ENCODE results near the gene DOK7. TPM values are rescaled to one million over a fixed set of nuclear protein-coding genes. Genes with fewer than 3 reads are reported as not detected.
A peak's percentile ranks its signal among the peaks of the same experiment; 100 is the strongest.

The DOK7 gene
- 0.15 TPM for polyA plus RNA-seq (2013, experiment 1 of 2)
- polyA plus RNA-seq (2013, experiment 2 of 2) = 0.32 TPM

- H3K4me3 ChIP-seq (ENCODE audit: low read length) = 0 out of 2 replicates have a peak within 1 kb of the TSS, but pooled peaks have one; percentile 26
Observed at GRCh38 chr4:3462790-3463415, at the start of gene DOK7. TSS of gene DOK7 (plus strand) at chr4:3463306. CDS start at chr4:3463376, 70 bp downstream.

GRCh38 chr4:3413675-3414420 lies 49.3 kb upstream of the DOK7 start:
- Histone ChIP-seq H3K4me1 (ENCODE audit: insufficient read depth, low read length) (no peaks in the 10 kb centered on the region), H3K4me3 (ENCODE audit: low read length) (no peak overlapping the region)
- WGBS = 93% methylated on average over 32 of the region's 32 CpGs

More at GRCh38 chr4:3462790-3463415, at the start of gene DOK7:
- peaks cover 54% of the 10 kb centered on the region for H3K27me3 ChIP-seq (ENCODE audit: insufficient read depth, low read length)
- H3K36me3 ChIP-seq (ENCODE audit: insufficient read depth, low read length) = no peaks in the 10 kb centered on the region
- WGBS = 11% methylated on average over 44 of the region's 44 CpGs
- no peaks in the 10 kb centered on the region for H3K4me1 ChIP-seq (ENCODE audit: insufficient read depth, low read length)
- no peaks in the 10 kb centered on the region for H3K9me3 ChIP-seq (ENCODE audit: insufficient read depth, low read depth, low read length)
- H3K9ac ChIP-seq (ENCODE audit: low read depth, low read length) = no peak within 1 kb of the TSS
- no peak within 1 kb of the TSS for H3K27ac ChIP-seq (ENCODE audit: low read depth, low read length)

GRCh38 chr4:3414421-3415279 lies 48.5 kb upstream of the DOK7 start:
- WGBS = 93% methylated on average over 34 of the region's 37 CpGs
- Histone ChIP-seq H3K4me3 (ENCODE audit: low read length) (no peak overlapping the region), H3K27me3 (ENCODE audit: insufficient read depth, low read length) (no peaks in the 10 kb centered on the region), H3K9me3 (ENCODE audit: insufficient read depth, low read depth, low read length) (no peaks in the 10 kb centered on the region), H3K36me3 (ENCODE audit: insufficient read depth, low read length) (peaks cover 12% of the 10 kb centered on the region; the same call in 1 of the 2 replicates), H3K27ac (ENCODE audit: low read depth, low read length) (0 out of 2 replicates have a peak overlapping the region, but pooled peaks have one; percentile 18), H3K9ac (ENCODE audit: low read depth, low read length) (no peak overlapping the region), H3K4me1 (ENCODE audit: insufficient read depth, low read length) (no peaks in the 10 kb centered on the region)

More at GRCh38 chr4:3413675-3414420, 49.3 kb upstream of the DOK7 start:
- Histone ChIP-seq H3K27ac (ENCODE audit: low read depth, low read length) (0 out of 2 replicates have a peak overlapping the region, but pooled peaks have one; percentile 13), H3K9ac (ENCODE audit: low read depth, low read length) (no peak overlapping the region), H3K27me3 (ENCODE audit: insufficient read depth, low read length) (no peaks in the 10 kb centered on the region), H3K36me3 (ENCODE audit: insufficient read depth, low read length) (peaks cover 12% of the 10 kb centered on the region; the same call in 1 of the 2 replicates), H3K9me3 (ENCODE audit: insufficient read depth, low read depth, low read length) (no peaks in the 10 kb centered on the region)

- no peaks in the 10 kb centered on the region for H3K4me1 ChIP-seq (ENCODE audit: insufficient read depth, low read length)
- H3K9me3 ChIP-seq (ENCODE audit: insufficient read depth, low read depth, low read length) = no peaks in the 10 kb centered on the region
- no peak overlapping the region for H3K4me3 ChIP-seq (ENCODE audit: low read length)
- H3K36me3 ChIP-seq (ENCODE audit: insufficient read depth, low read length) = peaks cover 12% of the 10 kb centered on the region; the same call in 1 of the 2 replicates
- no peaks in the 10 kb centered on the region for H3K27me3 ChIP-seq (ENCODE audit: insufficient read depth, low read length)
- H3K27ac ChIP-seq (ENCODE audit: low read depth, low read length) = no peak overlapping the region
- no peak overlapping the region for H3K9ac ChIP-seq (ENCODE audit: low read depth, low read length)
- WGBS = 94% methylated on average over 33 of the region's 33 CpGs
Observed at GRCh38 chr4:3415471-3416141, 47.5 kb upstream of the DOK7 start.

GRCh38 chr4:3416270-3416669 lies 46.8 kb upstream of the DOK7 start:
- Histone ChIP-seq H3K4me1 (ENCODE audit: insufficient read depth, low read length) (no peaks in the 10 kb centered on the region), H3K27ac (ENCODE audit: low read depth, low read length) (no peak overlapping the region), H3K27me3 (ENCODE audit: insufficient read depth, low read length) (no peaks in the 10 kb centered on the region), H3K4me3 (ENCODE audit: low read length) (no peak overlapping the region), H3K36me3 (ENCODE audit: insufficient read depth, low read length) (peaks cover 12% of the 10 kb centered on the region; the same call in 1 of the 2 replicates), H3K9ac (ENCODE audit: low read depth, low read length) (no peak overlapping the region), H3K9me3 (ENCODE audit: insufficient read depth, low read depth, low read length) (no peaks in the 10 kb centered on the region)
- 89% methylated on average over 18 of the region's 18 CpGs for WGBS

- Histone ChIP-seq H3K27me3 (ENCODE audit: insufficient read depth, low read length) (no peaks in the 10 kb centered on the region), H3K9me3 (ENCODE audit: insufficient read depth, low read depth, low read length) (no peaks in the 10 kb centered on the region), H3K4me3 (ENCODE audit: low read length) (no peak overlapping the region), H3K36me3 (ENCODE audit: insufficient read depth, low read length) (peaks cover 12% of the 10 kb centered on the region; the same call in 1 of the 2 replicates), H3K27ac (ENCODE audit: low read depth, low read length) (no peak overlapping the region), H3K9ac (ENCODE audit: low read depth, low read length) (no peak overlapping the region), H3K4me1 (ENCODE audit: insufficient read depth, low read length) (no peaks in the 10 kb centered on the region)
- WGBS = 95% methylated on average over 17 of the region's 17 CpGs
Observed at GRCh38 chr4:3416821-3417221, 46.3 kb upstream of the DOK7 start.

GRCh38 chr4:3417448-3417847 lies 45.7 kb upstream of the DOK7 start:
- no peak overlapping the region for H3K27ac ChIP-seq (ENCODE audit: low read depth, low read length)
- H3K4me3 ChIP-seq (ENCODE audit: low read length) = no peak overlapping the region
- H3K4me1 ChIP-seq (ENCODE audit: insufficient read depth, low read length) = no peaks in the 10 kb centered on the region
- H3K36me3 ChIP-seq (ENCODE audit: insufficient read depth, low read length) = peaks cover 12% of the 10 kb centered on the region; the same call in 1 of the 2 replicates
- no peaks in the 10 kb centered on the region for H3K9me3 ChIP-seq (ENCODE audit: insufficient read depth, low read depth, low read length)
- H3K9ac ChIP-seq (ENCODE audit: low read depth, low read length) = no peak overlapping the region
- WGBS = 95% methylated on average over 20 of the region's 21 CpGs
- no peaks in the 10 kb centered on the region for H3K27me3 ChIP-seq (ENCODE audit: insufficient read depth, low read length)

- no peak overlapping the region for H3K27ac ChIP-seq (ENCODE audit: low read depth, low read length)
- WGBS = 94% methylated on average over 22 of the region's 22 CpGs
Observed at GRCh38 chr4:3418029-3418762, 44.9 kb upstream of the DOK7 start.

GRCh38 chr4:3419836-3420605 lies 43.1 kb upstream of the DOK7 start:
- 88% methylated on average over 15 of the region's 15 CpGs for WGBS
- H3K36me3 ChIP-seq (ENCODE audit: insufficient read depth, low read length) = peaks cover 12% of the 10 kb centered on the region; the same call in 1 of the 2 replicates
- no peak overlapping the region for H3K9ac ChIP-seq (ENCODE audit: low read depth, low read length)
- H3K9me3 ChIP-seq (ENCODE audit: insufficient read depth, low read depth, low read length) = no peaks in the 10 kb centered on the region
- H3K4me1 ChIP-seq (ENCODE audit: insufficient read depth, low read length) = no peaks in the 10 kb centered on the region
- H3K27me3 ChIP-seq (ENCODE audit: insufficient read depth, low read length) = no peaks in the 10 kb centered on the region
- H3K27ac ChIP-seq (ENCODE audit: low read depth, low read length) = no peak overlapping the region
- H3K4me3 ChIP-seq (ENCODE audit: low read length) = no peak overlapping the region

More at GRCh38 chr4:3418029-3418762, 44.9 kb upstream of the DOK7 start:
- H3K9me3 ChIP-seq (ENCODE audit: insufficient read depth, low read depth, low read length) = no peaks in the 10 kb centered on the region
- no peak overlapping the region for H3K4me3 ChIP-seq (ENCODE audit: low read length)
- no peaks in the 10 kb centered on the region for H3K27me3 ChIP-seq (ENCODE audit: insufficient read depth, low read length)
- H3K9ac ChIP-seq (ENCODE audit: low read depth, low read length) = no peak overlapping the region
- peaks cover 12% of the 10 kb centered on the region; the same call in 1 of the 2 replicates for H3K36me3 ChIP-seq (ENCODE audit: insufficient read depth, low read length)
- no peaks in the 10 kb centered on the region for H3K4me1 ChIP-seq (ENCODE audit: insufficient read depth, low read length)
